ENCODE measurements around the gene MAP4. TPM values are rescaled to one million over a fixed set of nuclear protein-coding genes. Genes with fewer than 3 reads are reported as not detected.

Gene MAP4
- total and polyA plus RNA-seq, 2 donors (not counting 1 experiment from before 2014, with no cell fraction given) = 39.2 to 132 TPM

DNA sequence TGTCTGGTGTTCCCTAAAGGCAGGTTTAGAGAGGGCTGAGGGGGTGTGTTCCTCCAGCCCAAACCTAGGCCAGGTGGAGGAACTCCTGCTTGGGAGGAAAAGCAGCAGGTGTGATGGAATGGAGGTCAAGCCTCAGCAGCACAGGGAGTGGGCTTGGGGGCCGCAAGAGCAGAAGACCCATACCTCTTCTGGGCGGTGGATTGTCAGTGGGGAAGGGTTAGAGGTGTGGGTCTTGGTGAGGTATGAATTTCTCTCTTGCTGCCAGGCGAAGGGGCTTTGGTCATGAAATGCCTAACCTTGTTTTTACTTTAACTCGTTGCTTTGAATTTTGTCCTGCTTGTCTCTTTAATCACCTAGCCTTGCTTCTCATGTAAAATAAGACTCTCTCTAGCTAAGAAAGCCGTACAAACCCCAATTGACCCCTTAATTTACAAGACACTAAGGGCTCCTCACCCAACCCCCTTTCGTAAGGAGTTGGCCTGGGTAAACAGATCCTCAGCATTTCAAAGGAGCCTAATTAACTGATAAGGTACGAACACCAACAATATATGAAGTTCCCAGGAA, 174.3 kb downstream of the MAP4 start:
- Mint-ChIP-seq H3K9me3 (ENCODE audit: insufficient read depth) (no peaks in the 10 kb centered on the region), H3K4me3 (no peak overlapping the region), H3K4me1 (peaks cover 2% of the 10 kb centered on the region), H3K27me3 (no peaks in the 10 kb centered on the region), H3K27ac (no peak overlapping the region)
- Histone ChIP-seq H2AFZ (ENCODE audit: insufficient read depth, low read depth, low read length, poor library complexity, severe bottlenecking) (no peak overlapping the region), H3K27ac (ENCODE audit: low read length in 2 of 2) (no peak overlapping the region), H3K27me3 (replicated peaks in 1 of 4; ENCODE audit: control extremely low read depth in 1 of 4, control insufficient read depth in 3 of 4, insufficient read depth in 4 of 4, low read length in 3 of 4) (no peaks in the 10 kb centered on the region), H3K9ac (ENCODE audit: low read length) (no peak overlapping the region), H3K9me3 (ENCODE audit: control extremely low read depth in 1 of 3, control insufficient read depth in 2 of 3, insufficient read depth in 1 of 3, low read length in 2 of 3) (peaks cover 0 to 4% (median 0%) of the 10 kb centered on the region in 3 donors), H3K4me1 (ENCODE audit: control insufficient read depth in 2 of 2, insufficient read depth in 2 of 2, low read length in 2 of 2) (no peaks in the 10 kb centered on the region), H3K79me2 (ENCODE audit: control insufficient read depth, insufficient read depth, low read length) (peaks cover 7% of the 10 kb centered on the region), H3K36me3 (replicated peaks in 1 of 2; ENCODE audit: control extremely low read depth in 1 of 2, control insufficient read depth in 1 of 2, extremely low read depth in 1 of 2, insufficient read depth in 2 of 2, low read length in 1 of 2) (peaks cover 8 to 77% of the 10 kb centered on the region in 2 experiments), H4K20me1 (ENCODE audit: control insufficient read depth, insufficient read depth, low read length, poor library complexity, severe bottlenecking) (peaks cover 13% of the 10 kb centered on the region), H3K4me3 (ENCODE audit: control extremely low read depth in 1 of 5, extremely low read depth in 1 of 5, insufficient read depth in 1 of 5, low read depth in 2 of 5, low read length in 4 of 5) (no peak overlapping the region), H3K4me2 (replicated peaks; ENCODE audit: low read depth, low read length, poor library complexity, severe bottlenecking) (no peak overlapping the region)
- 100% methylated on average over 6 of the region's 7 CpGs for WGBS (ENCODE audit: insufficient coverage)
- ATAC-seq (ENCODE audit: low read depth) = no peak
- TF ChIP-seq, protein P1, sequence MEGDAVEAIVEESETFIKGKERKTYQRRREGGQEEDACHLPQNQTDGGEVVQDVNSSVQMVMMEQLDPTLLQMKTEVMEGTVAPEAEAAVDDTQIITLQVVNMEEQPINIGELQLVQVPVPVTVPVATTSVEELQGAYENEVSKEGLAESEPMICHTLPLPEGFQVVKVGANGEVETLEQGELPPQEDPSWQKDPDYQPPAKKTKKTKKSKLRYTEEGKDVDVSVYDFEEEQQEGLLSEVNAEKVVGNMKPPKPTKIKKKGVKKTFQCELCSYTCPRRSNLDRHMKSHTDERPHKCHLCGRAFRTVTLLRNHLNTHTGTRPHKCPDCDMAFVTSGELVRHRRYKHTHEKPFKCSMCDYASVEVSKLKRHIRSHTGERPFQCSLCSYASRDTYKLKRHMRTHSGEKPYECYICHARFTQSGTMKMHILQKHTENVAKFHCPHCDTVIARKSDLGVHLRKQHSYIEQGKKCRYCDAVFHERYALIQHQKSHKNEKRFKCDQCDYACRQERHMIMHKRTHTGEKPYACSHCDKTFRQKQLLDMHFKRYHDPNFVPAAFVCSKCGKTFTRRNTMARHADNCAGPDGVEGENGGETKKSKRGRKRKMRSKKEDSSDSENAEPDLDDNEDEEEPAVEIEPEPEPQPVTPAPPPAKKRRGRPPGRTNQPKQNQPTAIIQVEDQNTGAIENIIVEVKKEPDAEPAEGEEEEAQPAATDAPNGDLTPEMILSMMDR (IDR thresholded peaks at IDR 0.05) = no peak
- no peak for TF ChIP-seq EZH2 (IDR thresholded peaks at IDR 0.05; ENCODE audit: borderline replicate concordance, insufficient read depth, low read depth, low read length, poor library complexity, severe bottlenecking)
- CTCF ChIA-PET = interaction anchor here (2.3 kb wide), 1 partner anchor 148 kb away, joined by 7 read pairs; no protein-coding TSS in a partner anchor
- POLR2A ChIA-PET = no interaction called here
- intact Hi-C loops (cut with micrococcal nuclease) = no loop called here
- DNase-seq = no peak

DNA sequence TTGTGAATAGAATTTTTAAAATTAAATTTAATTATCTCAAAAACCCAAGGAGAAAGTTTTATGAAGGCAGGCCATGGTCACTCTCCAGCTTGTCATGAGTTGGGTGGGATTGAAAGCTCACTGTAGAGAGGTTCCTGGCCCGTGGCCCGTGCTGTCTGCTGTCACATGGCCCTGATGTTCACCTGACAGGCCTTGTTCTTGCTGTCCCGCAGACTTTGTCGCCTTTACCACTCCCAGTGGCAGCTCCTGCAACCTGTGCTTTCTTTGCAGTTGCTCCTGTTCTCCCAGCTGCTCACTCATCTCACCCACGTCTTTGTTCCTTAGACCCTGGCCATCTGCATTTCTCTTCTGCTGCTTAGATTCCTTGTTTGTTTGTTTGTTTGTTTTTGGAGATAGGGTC, 177.7 kb downstream of the MAP4 start:
- Histone ChIP-seq H3K9ac (ENCODE audit: low read length) (no peak overlapping the region), H3K36me3 (replicated peaks in 1 of 2; ENCODE audit: control extremely low read depth in 1 of 2, control insufficient read depth in 1 of 2, extremely low read depth in 1 of 2, insufficient read depth in 2 of 2, low read length in 1 of 2) (peaks cover 8 to 75% of the 10 kb centered on the region in 2 experiments), H3K4me2 (replicated peaks; ENCODE audit: low read depth, low read length, poor library complexity, severe bottlenecking) (no peak overlapping the region), H3K27ac (ENCODE audit: low read length in 2 of 2) (no peak overlapping the region), H3K4me1 (ENCODE audit: control insufficient read depth in 2 of 2, insufficient read depth in 2 of 2, low read length in 2 of 2) (no peaks in the 10 kb centered on the region), H4K20me1 (ENCODE audit: control insufficient read depth, insufficient read depth, low read length, poor library complexity, severe bottlenecking) (peaks cover 13% of the 10 kb centered on the region), H3K9me3 (ENCODE audit: control extremely low read depth in 1 of 3, control insufficient read depth in 2 of 3, insufficient read depth in 1 of 3, low read length in 2 of 3) (no peaks in the 10 kb centered on the region), H2AFZ (ENCODE audit: insufficient read depth, low read depth, low read length, poor library complexity, severe bottlenecking) (no peak overlapping the region), H3K27me3 (replicated peaks in 1 of 4; ENCODE audit: control extremely low read depth in 1 of 4, control insufficient read depth in 3 of 4, insufficient read depth in 4 of 4, low read length in 3 of 4) (no peaks in the 10 kb centered on the region), H3K4me3 (ENCODE audit: control extremely low read depth in 1 of 5, extremely low read depth in 1 of 5, insufficient read depth in 1 of 5, low read depth in 2 of 5, low read length in 4 of 5) (no peak overlapping the region), H3K79me2 (ENCODE audit: control insufficient read depth, insufficient read depth, low read length) (peaks cover 13% of the 10 kb centered on the region)
- POLR2A ChIA-PET = no interaction called here
- no peak overlapping the region for H3K27ac Mint-ChIP-seq
- CTCF ChIA-PET = interaction anchor here (1.0 to 6.4 kb wide), 7 partner anchors 13 to 313 kb away, joined by 3 to 83 read pairs (median 9); no protein-coding TSS in a partner anchor
- H3K9me3 Mint-ChIP-seq (ENCODE audit: insufficient read depth) = no peaks in the 10 kb centered on the region
- WGBS (ENCODE audit: insufficient coverage) = 100% methylated on average over 4 of the region's 5 CpGs
- no peak for TF ChIP-seq EZH2 (IDR thresholded peaks at IDR 0.05; ENCODE audit: borderline replicate concordance, insufficient read depth, low read depth, low read length, poor library complexity, severe bottlenecking)
- TF ChIP-seq, protein P1 (IDR thresholded peaks at IDR 0.05) = no peak
- H3K27me3 Mint-ChIP-seq = no peaks in the 10 kb centered on the region
- H3K4me3 Mint-ChIP-seq = no peak overlapping the region
- ATAC-seq (ENCODE audit: low read depth) = no peak
- intact Hi-C loops (cut with micrococcal nuclease) = no loop called here
- H3K4me1 Mint-ChIP-seq = peaks cover 2% of the 10 kb centered on the region
- no peak for DNase-seq
